Ammon's horn (tissue), 1 donor: ENCODE results near the gene ERLIN1.

Experiments used
- DNase-seq: peaks from one replicate; pipeline ENCODE4 v3.0.0-alpha.2; 2016; ENCODE audit warnings: low spot score

Gene ERLIN1

DNA sequence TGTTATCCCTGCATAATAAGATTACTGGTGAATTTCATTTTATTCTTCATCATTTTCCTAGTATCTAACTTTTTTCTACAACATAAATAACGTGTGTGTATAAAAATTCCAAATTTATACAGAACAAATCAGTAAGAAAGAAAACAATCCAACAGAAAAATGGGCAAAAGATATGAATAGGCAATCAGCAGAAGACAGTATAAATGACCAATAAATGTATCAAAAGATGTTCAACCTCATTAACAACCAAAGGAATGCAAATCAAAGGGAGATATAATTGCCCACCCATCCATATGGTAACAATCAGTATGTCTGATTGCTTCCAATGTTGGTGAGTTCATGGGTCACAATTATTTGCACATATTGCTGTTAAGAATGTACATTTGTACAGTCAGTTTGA is 13.5 kb downstream of the ERLIN1 start:
- DNase-seq: no peak

DNA sequence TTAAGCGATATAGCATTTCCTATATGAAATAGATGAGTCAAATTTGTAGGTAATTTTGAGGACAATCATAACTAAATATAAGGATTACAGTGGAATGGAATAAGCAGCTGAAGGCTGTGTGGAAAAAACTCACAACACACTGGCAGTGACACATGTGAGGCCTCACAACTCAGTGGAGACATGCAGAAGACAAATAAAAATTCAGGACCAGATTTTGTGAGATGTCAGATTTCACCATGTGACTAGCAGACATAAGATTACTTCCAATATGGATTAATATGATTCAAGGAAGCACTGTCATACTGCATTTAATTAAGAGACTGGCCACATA is 17.6 kb downstream of the ERLIN1 start:
- no peak for DNase-seq

DNA sequence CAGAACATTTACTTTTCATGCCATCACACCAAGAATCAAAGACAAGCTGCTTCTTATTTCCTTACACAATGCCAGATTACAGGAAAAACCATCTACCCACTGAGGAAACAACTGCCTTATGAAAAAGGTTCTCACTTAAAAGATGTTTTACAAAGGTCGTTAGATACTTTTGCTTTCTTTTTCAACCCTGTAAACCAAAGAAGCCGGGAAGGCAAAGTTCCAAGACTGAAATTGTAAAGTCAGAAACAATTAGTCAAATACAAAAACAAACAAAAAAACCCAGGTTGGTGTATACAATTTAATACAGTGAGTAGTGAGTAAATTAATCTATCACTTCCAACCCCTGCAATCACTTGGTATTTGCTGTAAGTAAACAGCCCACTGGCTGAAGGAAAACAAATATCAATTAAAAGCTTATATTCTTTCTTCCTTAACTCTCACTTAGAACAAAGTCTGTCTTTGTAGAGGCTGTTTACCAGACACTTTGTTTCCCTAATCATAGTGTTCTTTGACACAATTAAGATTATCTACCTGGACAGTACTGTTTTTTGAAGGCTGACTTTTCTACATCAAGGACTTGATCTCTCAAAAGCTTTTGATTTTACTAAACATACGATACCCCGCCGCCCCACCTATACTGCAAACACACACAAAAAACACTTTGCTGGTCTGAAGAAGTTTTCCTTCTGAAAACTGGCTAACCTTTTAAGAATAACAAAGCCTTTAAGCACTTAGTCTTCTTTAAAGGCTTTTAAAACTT is 18.1 kb downstream of the ERLIN1 start:
- DNase-seq: no peak

DNA sequence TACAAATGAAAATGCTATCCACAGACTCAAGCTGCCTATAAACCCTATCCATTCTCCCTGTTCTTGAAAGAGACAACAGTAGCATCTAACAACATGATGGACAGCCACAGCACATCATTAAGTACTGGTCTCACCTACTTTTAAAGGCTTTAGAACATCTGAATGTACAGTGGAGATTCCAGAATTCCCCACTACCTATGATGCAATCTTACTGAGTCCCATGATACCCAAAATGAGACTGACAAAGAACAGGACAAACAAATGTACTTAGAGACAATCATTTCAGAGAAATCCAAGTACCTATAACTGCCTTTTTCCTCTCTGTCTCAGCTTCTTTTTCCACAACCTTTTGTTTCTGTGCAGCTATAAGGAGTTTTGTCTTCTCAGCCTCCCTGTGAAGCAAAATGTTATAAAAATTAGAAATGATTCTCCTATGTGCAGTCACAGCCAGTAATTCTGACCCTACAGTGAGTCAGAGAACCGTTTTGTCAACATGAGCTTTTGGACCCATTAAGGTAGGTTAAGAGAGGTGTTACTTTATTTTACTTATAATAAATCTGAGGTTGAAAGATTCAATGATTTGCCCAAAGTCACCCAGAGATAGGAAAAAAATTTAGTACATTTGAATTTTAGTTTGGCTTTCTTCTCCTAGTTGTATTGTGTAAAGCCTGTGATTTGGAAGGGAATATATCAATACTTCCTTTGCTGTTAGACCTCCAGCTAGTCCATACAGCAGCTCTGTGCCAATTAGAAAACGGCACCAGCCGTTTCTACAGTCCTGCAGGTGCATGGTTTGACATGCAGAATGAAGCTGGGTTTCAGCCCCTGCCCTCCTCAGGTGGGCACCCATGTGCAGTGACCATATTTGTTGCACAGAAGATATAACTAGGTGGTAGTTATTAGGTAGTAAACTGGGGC is 21.9 kb downstream of the ERLIN1 start:
- no peak for DNase-seq

DNA sequence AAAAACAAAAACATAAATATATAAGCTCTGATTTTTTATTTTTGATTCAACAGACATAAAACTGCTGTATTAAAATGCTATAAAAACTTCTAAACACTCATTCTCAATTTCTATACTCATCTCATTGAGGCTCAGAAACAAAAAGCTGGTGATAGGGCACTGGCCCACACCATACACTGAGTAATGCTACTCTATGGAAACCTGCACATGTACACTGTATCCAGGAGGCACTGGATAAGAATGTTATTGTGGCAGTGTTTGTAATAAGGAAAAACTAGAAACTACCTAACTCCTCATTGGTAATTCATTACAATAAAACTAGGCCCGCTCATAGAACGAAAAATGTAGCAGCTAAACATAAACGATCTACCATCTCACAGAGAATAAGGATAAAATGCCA is 23.1 kb downstream of the ERLIN1 start:
- no peak for DNase-seq

DNA sequence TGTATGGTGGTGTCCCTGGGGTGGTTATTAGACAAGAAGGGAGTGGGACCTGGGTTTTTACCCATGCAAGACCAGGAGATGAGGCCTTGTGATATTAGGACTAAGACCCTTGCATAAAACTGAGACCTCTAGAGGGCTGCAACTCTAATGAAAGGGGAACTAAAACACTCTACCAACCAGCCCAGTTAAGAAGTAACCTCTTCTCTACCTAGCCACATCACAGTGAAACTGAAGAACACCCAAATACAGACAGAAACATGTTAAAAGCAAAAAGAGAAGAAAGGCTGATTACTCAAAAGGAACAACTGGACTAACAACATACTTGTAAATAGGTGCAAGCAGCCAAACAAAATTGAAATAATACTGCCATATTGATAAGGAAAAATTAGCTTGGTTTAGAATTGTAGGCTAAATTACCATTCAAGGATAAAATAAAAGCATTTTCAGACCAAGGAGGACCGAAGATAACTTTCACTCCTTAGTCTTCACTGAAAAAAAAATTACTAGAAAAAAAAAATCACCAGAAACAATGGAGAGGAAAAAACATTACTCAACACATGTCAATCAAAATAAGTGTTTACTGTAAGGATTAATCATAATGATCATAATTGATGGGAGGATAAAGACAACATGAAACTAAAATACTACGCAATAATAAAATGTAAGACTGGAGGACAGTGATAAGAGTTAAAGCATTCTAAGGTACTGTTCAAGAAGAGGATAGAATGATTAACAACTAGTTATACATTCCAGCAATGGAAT is 27.6 kb downstream of the ERLIN1 start:
- DNase-seq: no peak

DNA sequence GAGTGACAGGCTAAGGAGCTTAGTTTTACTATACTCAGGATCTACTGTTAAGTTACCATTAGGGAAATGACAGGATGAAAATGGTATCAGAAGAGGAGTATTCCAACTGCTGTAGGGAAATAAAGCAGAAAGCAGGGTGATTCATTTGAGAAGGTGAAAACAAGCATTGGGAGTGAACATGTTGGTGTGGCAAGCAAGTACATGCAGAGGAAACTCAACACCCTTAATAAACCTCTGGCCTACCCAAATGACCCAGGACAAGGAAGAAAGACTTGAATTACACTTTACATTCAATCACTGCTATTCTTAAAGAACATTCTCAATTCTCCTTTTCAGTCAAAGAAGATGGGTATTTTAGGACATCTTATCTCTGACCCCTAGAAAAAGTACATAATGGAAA is 28.7 kb downstream of the ERLIN1 start:
- no peak for DNase-seq

DNA sequence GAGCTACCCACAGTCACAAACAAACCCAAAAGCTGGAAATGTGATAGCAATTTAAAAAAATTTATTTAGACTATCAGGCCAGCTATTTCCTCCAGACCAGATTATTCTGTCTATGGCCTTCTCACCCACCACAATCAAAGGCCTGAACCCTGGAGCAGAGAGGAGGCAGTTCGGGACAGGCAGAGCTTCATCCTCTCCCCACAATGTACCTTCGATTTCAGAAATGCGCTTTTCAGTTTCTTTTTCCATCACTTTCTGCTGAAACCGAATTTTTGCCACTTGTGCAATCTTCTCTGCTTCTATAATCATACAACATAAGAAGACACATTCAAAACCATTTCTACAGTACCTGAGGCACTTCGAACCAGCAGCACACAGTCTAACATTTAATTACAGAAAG is 29.9 kb downstream of the ERLIN1 start:
- DNase-seq: no peak

DNA sequence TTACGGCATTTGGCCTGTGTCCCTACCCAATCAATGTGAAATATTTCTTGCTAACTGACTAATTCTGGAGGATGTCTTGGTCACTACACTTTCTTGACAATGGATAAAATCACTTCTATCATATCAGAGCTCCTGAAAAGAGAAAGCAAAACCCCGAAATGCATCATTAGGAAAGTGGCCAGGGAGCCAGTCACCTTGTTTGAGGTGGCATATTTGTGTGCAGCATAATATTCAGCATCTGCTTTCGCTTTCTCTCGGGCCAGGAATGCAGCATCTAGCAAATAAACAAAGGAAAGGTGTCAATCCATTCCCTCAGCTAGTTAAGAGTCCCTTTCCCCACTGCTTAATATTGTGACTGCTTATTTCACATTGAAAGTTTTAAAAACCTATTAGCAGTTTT is 31.2 kb downstream of the ERLIN1 start:
- DNase-seq: no peak

DNA sequence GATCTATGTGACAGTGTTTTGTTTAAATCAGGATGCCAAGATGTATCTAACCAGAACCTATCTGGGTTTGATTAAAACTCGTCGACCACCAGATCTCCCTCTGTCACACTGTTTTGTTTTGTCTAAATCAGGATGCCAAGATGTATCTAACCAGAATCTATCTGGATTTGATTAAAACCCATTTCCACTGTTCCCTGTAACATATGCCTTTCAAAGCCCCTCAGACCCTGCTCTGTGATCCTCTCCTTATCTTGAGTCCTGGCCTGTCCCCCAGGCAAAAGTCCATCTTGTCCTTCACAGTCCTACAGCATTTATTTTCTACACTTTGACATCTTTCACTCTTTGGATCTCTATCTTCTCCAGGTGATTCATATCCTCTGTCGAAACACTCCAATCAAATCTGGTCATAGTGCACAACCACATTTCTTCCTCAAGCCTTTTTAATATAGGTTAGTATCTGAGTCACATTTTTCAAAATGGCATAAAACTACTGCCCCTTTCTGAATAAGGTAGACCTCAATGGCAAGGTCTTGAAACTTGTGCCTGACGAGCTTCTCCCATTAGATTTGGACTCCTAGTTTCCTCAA is 32.5 kb downstream of the ERLIN1 start:
- DNase-seq: no peak

DNA sequence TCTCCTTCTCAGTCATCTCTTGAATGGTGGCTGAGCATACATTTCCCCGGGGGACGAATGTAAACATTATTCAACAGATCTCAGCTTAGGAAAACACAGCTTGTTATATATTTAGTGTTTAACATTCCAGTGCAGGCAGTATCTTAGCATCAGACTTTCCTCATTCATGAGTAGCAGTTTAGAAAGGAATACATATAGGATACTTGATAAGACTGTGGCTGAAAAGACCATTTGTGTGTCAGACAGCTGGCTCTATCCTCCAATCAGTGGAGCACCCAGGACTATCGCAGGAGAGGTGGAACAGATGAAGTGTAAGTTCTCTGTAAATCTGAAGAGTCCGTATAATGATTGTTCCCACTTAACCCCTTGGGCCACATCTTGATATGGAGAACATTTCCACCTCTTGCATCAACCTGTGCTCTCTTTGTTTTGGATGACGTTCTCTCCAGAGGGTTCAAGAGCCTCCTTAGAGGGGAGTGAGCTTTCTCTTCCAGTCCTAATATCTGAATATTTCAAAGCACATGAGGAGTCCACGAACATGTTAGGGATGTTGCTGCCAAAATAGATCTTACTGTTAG is 34.0 kb downstream of the ERLIN1 start:
- DNase-seq: no peak

DNA sequence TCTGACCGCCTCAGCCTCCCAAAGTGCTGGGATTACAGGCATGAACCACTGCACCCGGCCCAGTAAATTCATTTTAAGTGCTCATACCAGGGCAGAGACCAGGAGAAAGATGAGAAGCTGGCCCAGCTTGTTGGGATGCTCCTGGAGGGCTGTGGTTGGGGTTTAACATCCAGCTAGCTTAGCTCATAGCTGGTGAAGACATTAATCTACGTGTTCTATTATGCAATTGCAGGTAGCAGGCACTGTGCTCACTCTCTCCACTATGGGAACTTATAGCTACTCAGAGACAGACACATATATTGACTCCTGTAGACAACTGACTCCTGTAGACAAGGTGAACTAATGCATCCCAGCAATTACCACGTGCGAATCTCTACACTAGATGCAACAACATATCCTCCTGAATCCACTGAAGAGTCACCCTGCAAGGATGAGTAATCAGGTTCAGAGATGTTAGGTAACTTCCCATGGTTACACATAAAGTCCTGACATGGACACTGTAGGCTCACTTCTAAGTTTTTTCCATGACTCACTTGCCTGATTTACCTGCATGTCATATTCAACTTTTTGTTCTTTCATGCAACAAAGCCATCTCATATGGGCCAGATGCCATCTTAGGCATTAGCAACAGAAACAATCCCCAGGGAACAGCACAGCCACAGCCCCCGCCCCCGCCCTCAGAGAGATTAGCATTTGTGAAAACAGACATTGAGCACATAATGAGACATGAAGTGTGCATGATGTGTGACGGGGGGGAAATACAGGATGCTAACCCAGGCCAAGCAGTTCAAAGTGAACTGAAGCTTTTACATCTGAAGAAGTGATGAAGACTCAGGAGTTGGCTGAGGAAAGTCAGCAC is 37.2 kb downstream of the ERLIN1 start:
- peak; percentile 40 for DNase-seq

DNA sequence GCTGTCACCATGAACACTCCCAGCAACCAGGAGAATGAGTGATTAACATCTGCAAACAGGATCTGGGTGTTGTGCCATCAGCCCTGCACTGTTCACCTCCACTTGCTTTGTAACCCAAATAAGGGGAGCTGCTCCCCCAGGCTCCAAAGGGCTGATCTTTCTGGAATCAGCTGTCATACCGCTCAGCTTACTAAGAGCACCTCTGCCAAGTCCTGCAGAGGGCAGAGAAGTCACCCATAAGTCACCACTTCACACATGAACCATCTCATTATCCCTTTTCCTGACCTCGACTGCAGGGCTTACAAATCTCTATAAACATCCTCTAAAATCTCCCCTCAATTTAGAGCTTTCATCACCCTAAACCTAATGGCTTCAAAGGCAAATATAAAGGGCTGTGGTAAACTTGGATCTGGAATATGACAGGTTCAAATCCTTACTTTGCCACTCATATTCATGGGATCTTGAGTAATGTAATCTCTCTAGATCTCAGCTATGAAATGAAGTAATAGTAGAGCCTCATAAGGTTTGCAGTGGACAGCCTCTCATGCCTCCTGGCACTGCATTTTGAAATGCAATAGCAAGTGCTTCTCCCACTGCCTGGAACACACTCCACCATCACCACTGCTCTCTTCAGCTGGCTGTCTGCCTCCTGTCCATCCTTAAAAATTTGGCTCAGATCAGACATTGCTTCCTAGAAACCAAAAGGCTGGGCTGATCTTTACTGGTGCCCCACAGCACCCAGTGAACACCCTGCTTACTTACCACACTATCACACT is 38.8 kb downstream of the ERLIN1 start:
- DNase-seq: no peak

DNA sequence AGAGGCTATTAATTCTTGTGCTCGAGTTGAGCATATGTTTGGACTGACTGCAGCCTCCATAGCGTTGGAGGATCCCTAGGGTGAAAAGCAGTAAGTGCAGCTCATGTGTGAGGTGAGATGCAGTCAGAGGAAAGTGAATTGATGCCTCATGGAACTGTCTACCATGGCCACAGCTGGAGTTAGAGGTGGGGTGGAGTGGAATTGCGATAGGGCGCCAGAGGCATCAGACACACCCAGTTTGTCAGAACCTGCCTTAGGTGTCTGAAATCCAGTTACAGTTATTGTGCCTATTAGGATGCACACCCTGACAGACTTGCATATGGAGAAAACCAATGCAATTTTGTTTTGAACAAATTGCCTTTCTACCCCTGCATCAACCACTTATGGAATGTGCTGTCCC is 39.4 kb downstream of the ERLIN1 start:
- no peak for DNase-seq

DNA sequence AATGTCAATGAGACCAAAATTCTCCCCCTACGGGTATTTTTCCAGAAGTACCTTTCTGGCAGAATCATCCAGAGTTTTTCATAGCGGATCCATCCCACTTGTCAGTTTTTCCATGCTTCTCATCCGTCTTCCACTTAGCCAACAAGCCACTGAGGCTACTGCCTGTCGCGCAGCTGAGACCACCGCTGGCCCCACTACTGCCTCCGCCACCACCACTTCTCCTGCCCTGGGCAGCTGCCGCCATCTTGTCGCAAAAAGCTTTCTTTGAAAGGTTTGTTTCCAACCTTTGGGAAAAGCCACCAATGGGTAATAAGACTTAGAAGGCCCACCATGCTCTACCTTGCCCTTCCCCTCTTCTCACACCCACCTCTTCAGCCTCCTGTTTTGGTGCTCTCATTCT is 42.1 kb downstream of the ERLIN1 start:
- DNase-seq: no peak

DNA sequence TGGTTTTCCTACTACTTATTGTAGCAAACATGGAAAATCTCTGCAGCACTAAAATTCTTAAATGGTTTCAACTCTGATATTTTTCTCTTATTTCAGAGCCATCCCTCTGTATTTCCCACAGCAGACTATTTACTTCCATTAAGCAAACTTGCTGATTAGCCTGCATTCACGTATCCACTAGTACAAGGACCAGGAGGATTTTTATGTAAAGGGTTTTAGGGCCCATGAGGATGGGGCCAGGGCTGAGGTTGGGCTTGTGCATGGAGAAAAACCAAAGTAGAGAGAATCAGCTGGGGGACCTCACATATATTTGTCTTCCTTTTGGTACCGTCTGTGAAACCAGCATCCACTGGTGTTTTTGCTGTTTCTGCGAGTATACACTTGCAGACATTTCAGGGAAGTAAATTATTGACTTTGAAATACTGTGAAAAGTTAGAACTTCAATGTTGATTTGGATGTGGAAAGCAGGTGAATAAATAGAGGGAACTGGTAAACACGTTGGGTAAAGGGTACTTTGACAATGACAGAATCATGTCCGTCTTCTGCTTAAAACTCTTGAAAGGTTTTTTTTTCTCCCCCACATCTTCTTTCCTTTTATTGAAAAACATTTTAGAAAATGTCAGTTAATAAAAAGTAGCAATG is 44.3 kb downstream of the ERLIN1 start:
- no peak for DNase-seq

DNA sequence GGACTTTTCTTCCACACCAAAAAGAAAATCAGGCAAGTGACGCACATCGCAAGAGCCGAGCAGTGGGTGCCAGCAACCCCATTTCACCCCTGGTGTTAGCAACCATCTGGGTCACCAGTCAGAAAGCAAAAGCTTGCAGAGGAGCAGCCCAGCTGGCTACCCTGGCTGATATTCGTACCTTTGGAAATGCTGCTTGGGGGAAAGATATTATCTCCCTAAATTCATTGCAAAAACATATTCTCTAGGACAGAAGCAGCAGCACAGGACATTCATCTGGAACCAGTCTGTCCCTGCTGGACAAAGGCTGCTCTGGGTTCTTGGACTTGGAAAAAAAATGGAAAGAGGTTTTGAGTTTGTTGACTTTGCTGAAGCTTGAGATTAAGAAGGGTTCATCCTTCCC is 45.8 kb downstream of the ERLIN1 start:
- no peak for DNase-seq

DNA sequence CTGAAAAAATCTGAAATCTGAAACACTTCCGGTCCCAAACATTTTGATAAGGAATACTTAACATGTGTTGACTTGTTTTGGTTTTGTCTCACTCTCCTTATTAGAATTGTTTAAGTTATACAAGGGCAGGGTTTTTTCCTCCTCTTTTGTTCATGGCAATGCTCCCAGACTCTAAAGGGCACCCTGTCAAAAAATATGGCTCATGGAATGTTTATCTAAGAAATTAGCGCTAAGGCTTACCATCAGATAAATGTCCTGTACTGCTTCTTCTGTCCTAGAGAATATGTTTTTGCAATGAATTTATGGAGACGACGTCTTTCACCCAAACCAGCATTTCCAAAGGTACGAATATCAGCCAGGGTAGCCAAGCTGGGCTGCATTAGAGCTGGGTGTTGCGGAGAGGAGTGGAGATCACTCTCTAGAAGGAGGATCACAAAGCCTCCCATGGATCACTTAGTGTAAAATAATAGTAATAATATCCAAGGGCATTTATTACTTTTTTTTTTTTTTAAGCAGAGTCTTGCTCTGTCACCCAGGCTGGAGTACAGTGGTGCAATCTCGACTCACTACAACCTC is 46.8 kb downstream of the ERLIN1 start:
- no peak for DNase-seq

DNA sequence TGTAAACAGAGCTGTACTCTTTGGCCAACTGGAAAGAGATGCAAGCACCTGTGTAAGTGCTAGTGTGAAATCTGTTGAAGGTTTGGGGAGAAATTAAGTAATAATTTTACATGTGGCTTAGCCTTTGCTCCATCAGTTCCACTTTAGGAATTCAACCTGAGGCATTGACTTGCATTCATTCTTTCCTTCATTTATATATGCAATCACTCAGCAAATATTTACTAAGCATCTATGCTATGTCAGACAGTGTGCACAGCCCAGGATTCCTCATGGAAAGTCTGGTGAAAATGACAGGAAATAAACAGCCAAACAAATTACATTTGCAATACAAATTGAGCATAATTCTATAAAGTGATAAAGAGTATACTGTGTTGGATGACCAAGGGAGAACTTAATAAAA is 50.3 kb downstream of the ERLIN1 start:
- no peak for DNase-seq
